Right lung (tissue), 5 donors: Measurements from ENCODE around the gene PHLPP1. TPM values are rescaled to one million over a fixed set of nuclear protein-coding genes. Genes with fewer than 3 reads are reported as not detected.
"Not testable (repeated sequence)": the region's sequence is repeated elsewhere in the genome, so short reads cannot be mapped to it uniquely, and the experiment has no call there.

Experiments
- DNase-seq, 2 donors: peaks; one replicate each; pipeline ENCODE4 v3.0.0-alpha.2; 2013
- polyA plus RNA-seq, 5 donors: library from polyadenylated mRNA; unstranded; fragments of 120-200 nt; gene quantifications; one replicate each; pipeline versions ENCODE4 v1.2.1 to v1.2.3, GENCODE V29; 2013; ENCODE audit warnings: inconsistent platforms in 1 of 5, low replicate concordance in 1 of 5; ENCODE audit not compliant: insufficient read length in 5 of 5, insufficient read depth in 1 of 5

The PHLPP1 gene
- polyA plus RNA-seq, 5 donors: 6.5 to 10.0 (median 9.1) TPM

- DNase-seq: not testable (repeated sequence)
Measured at GRCh38 chr18:62809445-62809844, 94.1 kb downstream of the PHLPP1 start.

GRCh38 chr18:62809900-62810299, 94.6 kb downstream of the PHLPP1 start:
- no peak for DNase-seq

- no peak for DNase-seq
Measured at GRCh38 chr18:62810682-62811081, 95.3 kb downstream of the PHLPP1 start.

GRCh38 chr18:62811674-62812073, 96.3 kb downstream of the PHLPP1 start:
- DNase-seq: no peak

- DNase-seq: no peak
Measured at GRCh38 chr18:62812242-62812641, 96.9 kb downstream of the PHLPP1 start.

- no peak for DNase-seq
Measured at GRCh38 chr18:62812876-62813275, 97.5 kb downstream of the PHLPP1 start.

GRCh38 chr18:62814132-62814759, 98.9 kb downstream of the PHLPP1 start:
- DNase-seq: no peak

GRCh38 chr18:62825382-62825781, 110.0 kb downstream of the PHLPP1 start:
- no peak for DNase-seq

- DNase-seq: no peak
Measured at GRCh38 chr18:62827397-62827796, 112.1 kb downstream of the PHLPP1 start.

- DNase-seq: no peak
Measured at GRCh38 chr18:62828091-62828640, 112.8 kb downstream of the PHLPP1 start.

- no peak for DNase-seq
Measured at GRCh38 chr18:62828852-62829251, 113.5 kb downstream of the PHLPP1 start.

- DNase-seq: no peak
Measured at GRCh38 chr18:62829936-62830335, 114.6 kb downstream of the PHLPP1 start.

- DNase-seq: no peak
Measured at GRCh38 chr18:62832282-62832681, 116.9 kb downstream of the PHLPP1 start.

GRCh38 chr18:62833494-62833893, 118.2 kb downstream of the PHLPP1 start:
- no peak for DNase-seq

GRCh38 chr18:62834715-62835114, 119.4 kb downstream of the PHLPP1 start:
- DNase-seq: no peak

- DNase-seq: no peak
Measured at GRCh38 chr18:62837011-62837410, 121.7 kb downstream of the PHLPP1 start.

- DNase-seq: no peak
Measured at GRCh38 chr18:62838475-62839098, 123.2 kb downstream of the PHLPP1 start.

GRCh38 chr18:62839874-62840713, 124.8 kb downstream of the PHLPP1 start:
- DNase-seq: no peak

GRCh38 chr18:62841405-62841804, 126.1 kb downstream of the PHLPP1 start:
- no peak for DNase-seq

- no peak for DNase-seq
Measured at GRCh38 chr18:62842898-62843297, 127.6 kb downstream of the PHLPP1 start.

- DNase-seq: no peak
Measured at GRCh38 chr18:62844850-62845643, 129.7 kb downstream of the PHLPP1 start.

- no peak for DNase-seq
Measured at GRCh38 chr18:62846313-62846712, 131.0 kb downstream of the PHLPP1 start.
